ENCODE measurements around the gene AKR1D1. TPM values are rescaled to one million over a fixed set of nuclear protein-coding genes. Genes with fewer than 3 reads are reported as not detected.

The AKR1D1 gene
- total and polyA plus RNA-seq, 2 donors (not counting 3 experiments of a cell fraction or from before 2014, with no cell fraction given) = not detected

GRCh38 chr7:138125119-138125518 lies 48.9 kb downstream of the AKR1D1 start:
- no peak for FAIRE-seq

More at GRCh38 chr7:138125119-138125518, 48.9 kb downstream of the AKR1D1 start:
- ChIA-PET CTCF (interaction anchor here (0.9 kb wide), 1 partner anchor 614 kb away, joined by 3 read pairs; no protein-coding TSS in a partner anchor), POLR2A (no interaction called here)
- TF ChIP-seq CTCF (IDR thresholded peaks at IDR 0.05; ENCODE audit: extremely low read depth in 1 of 2, insufficient read depth in 1 of 2, low read depth in 1 of 2, low read length in 2 of 2) = no peak
- no peak for TF ChIP-seq FOS (IDR thresholded peaks at IDR 0.05; ENCODE audit: borderline replicate concordance, insufficient read depth, low read length)
- no peak for TF ChIP-seq EZH2 (IDR thresholded peaks at IDR 0.05; ENCODE audit: borderline replicate concordance, low read depth, low read length, severe bottlenecking)
- TF ChIP-seq POLR2AphosphoS5 (IDR thresholded peaks at IDR 0.05; ENCODE audit: insufficient read depth, low read depth, low read length) = no peak
- TF ChIP-seq GATA2 (IDR thresholded peaks at IDR 0.05; ENCODE audit: insufficient read depth, insufficient read length, low read depth, low read length) = no peak
- no peak for TF ChIP-seq MAX (IDR thresholded peaks at IDR 0.05; ENCODE audit: insufficient read depth, insufficient read length)
- TF ChIP-seq JUN (IDR thresholded peaks at IDR 0.05; ENCODE audit: borderline replicate concordance, insufficient read depth, insufficient read length, low read depth) = no peak
- TF ChIP-seq MYC (IDR thresholded peaks at IDR 0.05; ENCODE audit: low read depth, low read length) = no peak
- no peak for TF ChIP-seq POLR2A (IDR thresholded peaks at IDR 0.05; ENCODE audit: low read depth, low read length)
- H3K9me1 ChIP-seq (replicated peaks; ENCODE audit: control insufficient read depth, extremely low read depth, insufficient read depth, low read length) = no peaks in the 10 kb centered on the region
- no peak overlapping the region for H3K4me3 ChIP-seq (replicated peaks in 1 of 3; ENCODE audit: insufficient read depth in 1 of 3, low read depth in 1 of 3, low read length in 3 of 3)
- H3K79me2 ChIP-seq (ENCODE audit: control insufficient read depth, insufficient read depth, low read length) = no peaks in the 10 kb centered on the region
- H3K27me3 ChIP-seq (ENCODE audit: control insufficient read depth in 2 of 2, insufficient read depth in 2 of 2, low read length in 2 of 2) = no peaks in the 10 kb centered on the region
- H4K20me1 ChIP-seq (replicated peaks; ENCODE audit: control insufficient read depth, extremely low read depth, insufficient read depth, low read length) = no peaks in the 10 kb centered on the region
- no peak overlapping the region for H3K9ac ChIP-seq (replicated peaks; ENCODE audit: extremely low read depth, insufficient read depth, low read length)
- no peaks in the 10 kb centered on the region for H3K9me3 ChIP-seq (replicated peaks; ENCODE audit: control insufficient read depth, insufficient read depth, low read length)
- H2AFZ ChIP-seq (ENCODE audit: low read depth, low read length) = no peak overlapping the region
- no peak for DNase-seq (ENCODE audit: low read depth, low spot score)
- dilution Hi-C loops (cut with MboI; ENCODE audit: extremely low pct_ligation_motif_present, low sequenced_read_pairs) (no loop called here), intact Hi-C loops (cut with micrococcal nuclease) (no loop called here)
- H3K36me3 ChIP-seq (ENCODE audit: control insufficient read depth in 2 of 2, extremely low read depth in 1 of 2, insufficient read depth in 2 of 2, low read length in 2 of 2) = no peaks in the 10 kb centered on the region
- H3K4me2 ChIP-seq (ENCODE audit: insufficient read depth, low read length) = no peak overlapping the region
- H3K27ac ChIP-seq (ENCODE audit: insufficient read depth, low read depth, low read length) = no peak overlapping the region
- no peaks in the 10 kb centered on the region for H3K4me1 ChIP-seq (ENCODE audit: control insufficient read depth, extremely low read depth, insufficient read depth, low read length)
- BruUV-seq (replicated peaks) = no TSS peak
